ENCODE data around the gene SAMD5. TPM values are rescaled to one million over a fixed set of nuclear protein-coding genes. Genes with fewer than 3 reads are reported as not detected.

Gene SAMD5
- total RNA-seq, 1 donor from 2014 or later, result 12.0 TPM

- Mint-ChIP-seq H3K36me3 (peaks cover 4% of the 10 kb centered on the region), H3K4me1 (peaks cover 26% of the 10 kb centered on the region), H3K27ac (no peak overlapping the region), H3K27me3 (ENCODE audit: low read depth) (peaks cover 9% of the 10 kb centered on the region), H3K4me3 (no peak overlapping the region), H3K9me3 (no peaks in the 10 kb centered on the region)
- no peak for DNase-seq (ENCODE audit: low spot score in 2 of 2, unreplicated experiment in 2 of 2)
- no peak for TF ChIP-seq CTCF (IDR thresholded peaks at IDR 0.05; ENCODE audit: unreplicated experiment)
Measured at GRCh38 chr6:147514831-147515230, 6.3 kb downstream of the SAMD5 start.

- H3K27ac Mint-ChIP-seq, result no peak overlapping the region
- H3K27me3 Mint-ChIP-seq (ENCODE audit: low read depth), result peaks cover 5% of the 10 kb centered on the region
- no peaks in the 10 kb centered on the region for H3K9me3 Mint-ChIP-seq
- peaks cover 4% of the 10 kb centered on the region for H3K36me3 Mint-ChIP-seq
- TF ChIP-seq CTCF (IDR thresholded peaks at IDR 0.05; ENCODE audit: unreplicated experiment), result no peak
- DNase-seq (ENCODE audit: low spot score in 2 of 2, unreplicated experiment in 2 of 2), result no peak
- H3K4me3 Mint-ChIP-seq, result no peak overlapping the region
- peaks cover 21% of the 10 kb centered on the region for H3K4me1 Mint-ChIP-seq
Measured at GRCh38 chr6:147515327-147515726, 6.8 kb downstream of the SAMD5 start.

- Mint-ChIP-seq H3K4me3 (peak overlapping the region; percentile 4), H3K27me3 (ENCODE audit: low read depth) (no peaks in the 10 kb centered on the region), H3K9me3 (peaks cover 3% of the 10 kb centered on the region), H3K4me1 (peaks cover 35% of the 10 kb centered on the region), H3K27ac (peak overlapping the region; percentile 94), H3K36me3 (no peaks in the 10 kb centered on the region)
- DNase-seq (ENCODE audit: low spot score in 2 of 2, unreplicated experiment in 2 of 2), result no peak
- no peak for TF ChIP-seq CTCF (IDR thresholded peaks at IDR 0.05; ENCODE audit: unreplicated experiment)
Measured at GRCh38 chr6:147522597-147522996, 14.1 kb downstream of the SAMD5 start.

- peaks cover 36% of the 10 kb centered on the region for H3K4me1 Mint-ChIP-seq
- no peak for TF ChIP-seq CTCF (IDR thresholded peaks at IDR 0.05; ENCODE audit: unreplicated experiment)
- H3K27me3 Mint-ChIP-seq (ENCODE audit: low read depth), result no peaks in the 10 kb centered on the region
- no peak overlapping the region for H3K4me3 Mint-ChIP-seq
- H3K36me3 Mint-ChIP-seq, result no peaks in the 10 kb centered on the region
- no peak overlapping the region for H3K27ac Mint-ChIP-seq
- peaks cover 3% of the 10 kb centered on the region for H3K9me3 Mint-ChIP-seq
- no peak for DNase-seq (ENCODE audit: low spot score in 2 of 2, unreplicated experiment in 2 of 2)
Measured at GRCh38 chr6:147525519-147526209, 17.2 kb downstream of the SAMD5 start.

GRCh38 chr6:147527197-147527596 is 18.7 kb downstream of the SAMD5 start:
- Mint-ChIP-seq H3K4me3 (no peak overlapping the region), H3K27me3 (ENCODE audit: low read depth) (no peaks in the 10 kb centered on the region), H3K27ac (no peak overlapping the region), H3K9me3 (no peaks in the 10 kb centered on the region), H3K36me3 (no peaks in the 10 kb centered on the region), H3K4me1 (peaks cover 35% of the 10 kb centered on the region)
- TF ChIP-seq CTCF (IDR thresholded peaks at IDR 0.05; ENCODE audit: unreplicated experiment), result no peak
- DNase-seq (ENCODE audit: low spot score in 2 of 2, unreplicated experiment in 2 of 2), result no peak
